Mesenchymal stem cell (in vitro differentiated cells and primary cell): ENCODE data around the gene GFRA3. TPM values are rescaled to one million over a fixed set of nuclear protein-coding genes. Genes with fewer than 3 reads are reported as not detected.
A peak's percentile ranks its signal among the peaks of the same experiment; 100 is the strongest.
"Not testable (repeated sequence)": the region's sequence is repeated elsewhere in the genome, so short reads cannot be mapped to it uniquely, and the experiment has no call there.

Source experiments
- DNase-seq: peaks from one replicate; pipeline ENCODE4 v3.0.0-alpha.2; 2013
- H2AFZ ChIP-seq: one replicate; pipeline ENCODE4 v1.6.1; 2013; ENCODE audit warnings: low read depth, mild to moderate bottlenecking, control low read depth, inconsistent platforms, low read length, moderate library complexity
- H2AK5ac ChIP-seq: 2 replicates; pipeline ENCODE4 v1.6.1; 2013; ENCODE audit warnings: low read length, moderate library complexity, mild to moderate bottlenecking, inconsistent platforms; ENCODE audit not compliant: severe bottlenecking
- H2BK120ac ChIP-seq: one replicate; pipeline ENCODE4 v1.6.1; 2013; ENCODE audit warnings: low read depth, mild to moderate bottlenecking, inconsistent platforms, low read length, moderate library complexity
- H2BK12ac ChIP-seq, 2 experiments: one replicate each; pipeline ENCODE4 v1.6.1; 2013; ENCODE audit warnings: inconsistent platforms in 2 of 2, low read length in 2 of 2, mild to moderate bottlenecking in 2 of 2, moderate library complexity in 2 of 2, control low read depth in 1 of 2
- H2BK15ac ChIP-seq: one replicate; pipeline ENCODE4 v1.6.1; 2013; ENCODE audit warnings: mild to moderate bottlenecking, low read depth, inconsistent platforms; ENCODE audit not compliant: poor library complexity, severe bottlenecking
- H2BK5ac ChIP-seq: 2 replicates; pipeline ENCODE4 v1.6.1; 2013; ENCODE audit warnings: low read depth, mild to moderate bottlenecking, low read length, control low read depth, inconsistent platforms; ENCODE audit not compliant: poor library complexity, severe bottlenecking
- H3K14ac ChIP-seq, 2 experiments: one replicate each; pipeline ENCODE4 v1.6.1; 2013; ENCODE audit warnings: inconsistent platforms in 2 of 2, low read length in 2 of 2, control low read depth in 1 of 2, mild to moderate bottlenecking in 1 of 2, moderate library complexity in 1 of 2
- H3K18ac ChIP-seq, 2 experiments: one replicate each; pipeline ENCODE4 v1.6.1; 2013; ENCODE audit warnings: inconsistent platforms in 2 of 2, low read length in 2 of 2, control low read depth in 1 of 2, low read depth in 1 of 2, mild to moderate bottlenecking in 1 of 2
- H3K23ac ChIP-seq, 2 experiments: one replicate each; pipeline ENCODE4 v1.6.1; 2013; ENCODE audit warnings: inconsistent platforms in 2 of 2, low read length in 2 of 2, mild to moderate bottlenecking in 2 of 2, moderate library complexity in 2 of 2, control low read depth in 1 of 2
- H3K27ac ChIP-seq: 2 replicates; pipeline ENCODE4 v1.5.1; 2013; ENCODE audit warnings: mild to moderate bottlenecking, moderate library complexity, low read length, control low read depth, inconsistent platforms; ENCODE audit not compliant: poor library complexity, severe bottlenecking
- H3K27me3 ChIP-seq, 2 experiments: 2 replicates each; pipeline versions ENCODE4 v1.6.1 to v1.7.0; 2013; ENCODE audit warnings: low read length in 2 of 2, mild to moderate bottlenecking in 2 of 2, moderate library complexity in 2 of 2, control low read depth in 1 of 2, inconsistent platforms in 1 of 2; ENCODE audit not compliant: control insufficient read depth in 1 of 2, insufficient read depth in 1 of 2
- H3K36me3 ChIP-seq, 2 experiments: 2 replicates each; pipeline versions ENCODE4 v1.6.1 to v1.7.0; 2013; ENCODE audit warnings: low read length in 2 of 2, control low read depth in 1 of 2, inconsistent platforms in 1 of 2, low read depth in 1 of 2, mild to moderate bottlenecking in 1 of 2; ENCODE audit not compliant: insufficient read depth in 2 of 2, control insufficient read depth in 1 of 2
- H3K4ac ChIP-seq, 2 experiments: one replicate each; pipeline ENCODE4 v1.6.1; 2013; ENCODE audit warnings: inconsistent platforms in 2 of 2, low read length in 2 of 2, mild to moderate bottlenecking in 2 of 2, moderate library complexity in 2 of 2, control low read depth in 1 of 2, low read depth in 1 of 2
- H3K4me1 ChIP-seq: 2 replicates; pipeline ENCODE4 v1.6.1; 2013; ENCODE audit warnings: low read depth, low read length, control low read depth; ENCODE audit not compliant: control insufficient read depth, insufficient read depth
- H3K4me2 ChIP-seq: 2 replicates; pipeline ENCODE4 v1.6.1; 2013; ENCODE audit warnings: low read length, mild to moderate bottlenecking, inconsistent platforms; ENCODE audit not compliant: poor library complexity, severe bottlenecking
- H3K4me3 ChIP-seq, 2 experiments: 2 replicates each; pipeline versions ENCODE4 v1.5.1 to v1.7.0; 2013; ENCODE audit warnings: low read length in 2 of 2, mild to moderate bottlenecking in 2 of 2, control low read depth in 1 of 2, low read depth in 1 of 2; ENCODE audit not compliant: insufficient read depth in 1 of 2
- H3K79me1 ChIP-seq: replicated peaks from 2 replicates; pipeline ENCODE4 v1.6.1; 2013; ENCODE audit warnings: mild to moderate bottlenecking, control low read depth, low read length, inconsistent platforms; ENCODE audit not compliant: poor library complexity, severe bottlenecking
- H3K9ac ChIP-seq: 2 replicates; pipeline ENCODE4 v1.7.0; 2013; ENCODE audit warnings: mild to moderate bottlenecking, low read length, moderate library complexity
- H3K9me3 ChIP-seq: 2 replicates; pipeline ENCODE4 v1.7.0; 2013; ENCODE audit warnings: mild to moderate bottlenecking, low read length; ENCODE audit not compliant: control insufficient read depth
- H4K8ac ChIP-seq: one replicate; pipeline ENCODE4 v1.6.1; 2013; ENCODE audit warnings: inconsistent platforms, mild to moderate bottlenecking, low read length, moderate library complexity
- H4K91ac ChIP-seq: one replicate; pipeline ENCODE4 v1.6.1; 2013; ENCODE audit warnings: mild to moderate bottlenecking, low read length, inconsistent platforms
- WGBS: methylation state at CpG from one replicate; pipeline ENCODE4 v1.1.7; 2013; ENCODE audit warnings: mixed read lengths; 5-methylcytosine and 5-hydroxymethylcytosine counted together
- polyA plus RNA-seq, 2 experiments: library from polyadenylated mRNA; stranded (reverse); fragments of 200-250 nt; gene quantifications; one replicate each; pipeline ENCODE4 v1.2.3, GENCODE V29; 2013

The GFRA3 gene
- polyA plus RNA-seq (2013, experiment 1 of 2): not detected
- polyA plus RNA-seq (2013, experiment 2 of 2): not detected

GRCh38 chr5:138274189-138274853, at the start of gene GFRA3:
GFRA3 (minus strand) TSS chr5:138274621; CDS start chr5:138274424, 197 bp downstream.
- H3K23ac ChIP-seq: peak within 1 kb of the TSS in 1 of 2 experiments; percentile 60
- H2BK120ac ChIP-seq: no peak within 1 kb of the TSS
- H4K8ac ChIP-seq: peak within 1 kb of the TSS; percentile 71
- WGBS: 3% methylated on average over 59 of the region's 62 CpGs
- H3K4me2 ChIP-seq: peak within 1 kb of the TSS; percentile 75
- no peak within 1 kb of the TSS for H2BK5ac ChIP-seq
- H3K4ac ChIP-seq: no peak within 1 kb of the TSS
- no peak within 1 kb of the TSS for H4K91ac ChIP-seq
- H3K79me1 ChIP-seq: no peaks in the 10 kb centered on the region
- no peak within 1 kb of the TSS for H3K27ac ChIP-seq
- DNase-seq: peak; percentile 6
- H2AFZ ChIP-seq: no peak within 1 kb of the TSS
- peak within 1 kb of the TSS; percentile 77 for H2BK15ac ChIP-seq
- H3K4me1 ChIP-seq: peaks cover 7% of the 10 kb centered on the region
- H3K27me3 ChIP-seq: peaks cover 28 to 53% of the 10 kb centered on the region in 2 experiments
- H3K4me3 ChIP-seq: peak within 1 kb of the TSS; percentile 37 to 47
- peak within 1 kb of the TSS in 1 of 2 experiments; percentile 94 for H3K14ac ChIP-seq
- no peak within 1 kb of the TSS for H2BK12ac ChIP-seq
- H3K18ac ChIP-seq: no peak within 1 kb of the TSS
- H3K36me3 ChIP-seq: no peaks in the 10 kb centered on the region
- no peaks in the 10 kb centered on the region for H3K9me3 ChIP-seq
- H2AK5ac ChIP-seq: no peak within 1 kb of the TSS
- H3K9ac ChIP-seq: no peak within 1 kb of the TSS

- WGBS: 97% methylated on average over 3 of the region's 4 CpGs
- not testable (repeated sequence) for H3K4ac ChIP-seq
Measured at GRCh38 chr5:138318211-138318610, 43.8 kb upstream of the GFRA3 start.

GRCh38 chr5:138316355-138316754, 41.9 kb upstream of the GFRA3 start:
- H3K79me1 ChIP-seq: no peaks in the 10 kb centered on the region
- H2BK5ac ChIP-seq: no peak overlapping the region
- H3K4ac ChIP-seq: no peak overlapping the region
- H2BK12ac ChIP-seq: no peak overlapping the region
- H3K9ac ChIP-seq: no peak overlapping the region
- no peak overlapping the region for H3K4me2 ChIP-seq
- H3K18ac ChIP-seq: no peak overlapping the region
- H3K4me3 ChIP-seq: no peak overlapping the region
- no peak overlapping the region for H2AK5ac ChIP-seq
- no peaks in the 10 kb centered on the region for H3K4me1 ChIP-seq
- no peaks in the 10 kb centered on the region for H3K36me3 ChIP-seq
- H3K23ac ChIP-seq: no peak overlapping the region
- no peak overlapping the region for H3K14ac ChIP-seq
- no peak overlapping the region for H2BK120ac ChIP-seq
- no peak overlapping the region for H4K91ac ChIP-seq
- H4K8ac ChIP-seq: no peak overlapping the region
- no peak overlapping the region for H3K27ac ChIP-seq
- H3K9me3 ChIP-seq: no peaks in the 10 kb centered on the region
- no peak overlapping the region for H2BK15ac ChIP-seq
- no peak for DNase-seq
- WGBS: 80% methylated on average over 3 of the region's 3 CpGs
- no peaks in the 10 kb centered on the region for H3K27me3 ChIP-seq
- H2AFZ ChIP-seq: no peak overlapping the region

More at GRCh38 chr5:138318211-138318610, 43.8 kb upstream of the GFRA3 start:
- not testable (repeated sequence) for DNase-seq, H3K4me2 ChIP-seq, H4K8ac ChIP-seq, H2AFZ ChIP-seq, H3K79me1 ChIP-seq, H3K18ac ChIP-seq, H3K27ac ChIP-seq, H3K9me3 ChIP-seq, H3K27me3 ChIP-seq, H3K9ac ChIP-seq, H4K91ac ChIP-seq, H2AK5ac ChIP-seq, H3K23ac ChIP-seq, H3K4me3 ChIP-seq, H3K14ac ChIP-seq, H3K36me3 ChIP-seq, H2BK5ac ChIP-seq, H2BK120ac ChIP-seq, H2BK15ac ChIP-seq, H2BK12ac ChIP-seq, H3K4me1 ChIP-seq

- Histone ChIP-seq H2BK5ac (no peak overlapping the region), H2BK15ac (no peak overlapping the region), H3K27me3 (no peaks in the 10 kb centered on the region), H3K18ac (no peak overlapping the region), H2AK5ac (no peak overlapping the region), H3K14ac (no peak overlapping the region), H3K9me3 (no peaks in the 10 kb centered on the region), H3K27ac (no peak overlapping the region), H3K23ac (no peak overlapping the region), H4K8ac (no peak overlapping the region), H4K91ac (no peak overlapping the region), H3K36me3 (no peaks in the 10 kb centered on the region), H2BK120ac (no peak overlapping the region), H3K4me2 (no peak overlapping the region), H3K4ac (no peak overlapping the region), H3K4me1 (no peaks in the 10 kb centered on the region), H3K9ac (no peak overlapping the region), H2AFZ (no peak overlapping the region), H2BK12ac (no peak overlapping the region), H3K4me3 (no peak overlapping the region), H3K79me1 (no peaks in the 10 kb centered on the region)
- no peak for DNase-seq
- WGBS: 93% methylated on average over 7 of the region's 7 CpGs
Measured at GRCh38 chr5:138315751-138316278, 41.4 kb upstream of the GFRA3 start.
